GM18909 (cell line): ENCODE measurements around the gene PCLAF.
"Not testable (repeated sequence)": the region's sequence is repeated elsewhere in the genome, so short reads cannot be mapped to it uniquely, and the experiment has no call there.

Experiments
- ATAC-seq: cut with Tn5 transposase; IDR thresholded peaks from one replicate; pipeline ENCODE4 v1.9.1; 2021; ENCODE audit warnings: mild to moderate bottlenecking; ENCODE audit not compliant: unreplicated experiment, poor library complexity

The PCLAF gene

DNA sequence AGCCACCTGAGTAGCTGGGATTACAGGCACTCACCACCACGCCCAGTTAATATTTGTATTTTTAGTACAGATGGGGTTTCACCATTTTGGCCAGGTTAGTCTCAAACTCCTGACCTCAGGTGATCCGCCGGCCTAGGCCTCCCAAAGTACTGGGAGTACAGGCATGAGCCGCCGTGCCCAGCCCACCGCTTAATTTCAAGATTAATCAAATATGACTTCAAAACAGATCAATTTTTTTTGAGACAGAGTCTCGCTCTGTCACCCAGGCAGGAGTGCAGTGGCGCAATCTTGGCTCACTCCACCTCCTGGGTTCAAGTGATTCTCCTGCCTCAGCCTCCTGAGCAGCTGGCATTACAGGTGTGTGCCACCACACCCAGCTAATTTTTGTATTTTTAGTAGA, 9.9 kb downstream of the PCLAF start:
- ATAC-seq, result not testable (repeated sequence)

GRCh38 chr15:64369078-64369607, 12.1 kb downstream of the PCLAF start:
- no peak for ATAC-seq

DNA sequence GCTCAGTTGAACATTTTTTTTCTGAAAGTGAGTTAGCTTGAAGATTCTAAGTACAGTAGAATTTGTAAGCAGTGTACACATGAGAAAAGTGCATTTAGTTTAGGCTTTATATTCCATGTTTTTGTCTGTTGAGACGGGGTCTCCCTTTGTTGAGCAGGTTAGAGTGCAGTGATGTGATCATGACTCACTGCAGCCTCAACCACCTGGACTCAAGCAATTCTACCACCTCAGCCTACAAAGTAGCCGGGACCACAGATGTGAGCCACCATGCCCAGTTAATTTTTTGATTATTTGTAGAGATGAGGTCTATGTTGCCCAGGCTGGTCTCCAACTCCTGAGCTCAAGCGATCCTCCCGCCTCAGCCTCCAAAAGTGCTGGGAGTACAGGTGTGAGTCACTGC, 20.0 kb downstream of the PCLAF start:
- no peak for ATAC-seq

DNA sequence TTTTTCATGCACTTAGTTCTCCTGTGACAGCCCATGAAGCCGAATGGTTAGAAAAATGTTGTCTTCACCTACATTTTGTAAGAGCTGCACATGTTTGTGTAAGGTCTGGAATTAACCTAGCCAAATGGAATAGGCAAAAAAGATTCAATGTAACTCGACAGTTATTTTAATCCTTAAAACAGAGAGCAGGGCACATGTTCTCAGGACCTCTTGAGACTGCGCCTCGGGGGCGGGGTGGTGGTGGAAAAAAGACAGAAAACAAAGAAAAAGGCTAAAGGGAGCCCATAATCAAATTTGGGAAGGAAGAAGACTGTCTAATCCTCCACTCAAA, 24.6 kb downstream of the PCLAF start:
- no peak for ATAC-seq

DNA sequence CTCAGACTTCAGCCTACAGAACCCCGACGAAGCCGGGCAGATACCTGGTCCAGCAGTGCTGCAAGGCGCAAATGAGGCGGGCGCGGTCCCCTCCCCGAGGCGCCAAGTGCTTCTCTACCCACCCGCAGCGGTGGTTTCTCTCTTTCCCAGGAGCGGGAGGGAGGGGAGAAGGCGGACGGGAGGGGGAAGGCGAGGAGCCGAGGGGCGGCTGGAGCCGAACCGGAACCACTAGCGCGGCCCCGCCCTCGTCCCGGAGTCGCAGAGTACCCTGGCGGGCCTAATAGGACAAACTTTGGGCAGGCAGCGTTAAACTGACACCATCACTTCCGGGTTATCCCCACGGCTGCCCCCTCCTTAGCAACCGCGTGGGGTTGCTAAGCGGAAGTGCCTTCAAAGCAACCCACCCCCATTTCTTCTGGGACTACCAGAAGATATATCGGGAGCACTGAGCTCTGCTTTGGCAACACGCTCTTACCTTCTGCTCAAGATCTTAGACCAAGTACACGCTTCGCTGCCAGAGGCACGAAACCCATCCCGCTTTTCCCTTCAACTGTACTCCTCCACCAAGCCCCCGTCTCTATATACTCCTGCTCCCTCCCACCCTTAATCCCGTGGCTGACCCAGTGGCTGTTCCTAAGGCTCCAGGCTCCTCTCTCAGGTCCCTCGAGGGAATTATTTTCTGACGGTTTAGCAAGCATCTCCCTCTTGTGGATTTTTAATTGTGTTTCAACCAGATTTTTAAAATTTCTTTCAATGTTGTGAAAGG, 25.1 kb downstream of the PCLAF start, which contains the start of gene CSNK1G1:
CSNK1G1 (minus strand) TSS at position 230 of the 766 bp plus-strand sequence. CDS start 55,674 bp downstream, outside the sequence.
- peak; percentile 95 for ATAC-seq

- peak; percentile 23 for ATAC-seq
These were observed 25.8 kb downstream of the PCLAF start for GRCh38 chr15:64355348-64355943.

- ATAC-seq, result no peak
These were observed 26.4 kb downstream of the PCLAF start for GRCh38 chr15:64354688-64355344.

- no peak for ATAC-seq
These were observed 30.0 kb downstream of the PCLAF start for GRCh38 chr15:64351265-64351664.

DNA sequence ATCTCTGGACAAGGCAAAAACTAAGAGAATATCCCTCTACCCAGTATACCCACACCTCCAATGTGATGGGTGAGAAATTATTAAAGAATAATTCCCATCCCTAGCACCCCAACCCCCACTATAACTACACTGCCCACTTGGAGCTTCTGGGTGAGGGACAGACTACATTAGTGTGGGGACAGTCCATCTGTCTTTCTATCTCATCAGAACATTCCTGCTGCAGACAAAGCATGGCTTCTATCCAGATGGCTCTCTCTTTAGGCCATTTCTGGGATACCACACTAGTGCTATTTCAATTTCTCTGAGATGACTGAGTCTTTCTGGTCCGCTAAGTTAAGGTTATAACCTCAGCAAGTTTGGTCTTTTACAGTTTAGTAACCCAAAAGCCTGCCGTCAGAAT, 31.9 kb downstream of the PCLAF start:
- ATAC-seq, result no peak

GRCh38 chr15:64348455-64348854, 32.8 kb downstream of the PCLAF start:
- no peak for ATAC-seq

- ATAC-seq, result not testable (repeated sequence)
These were observed 35.0 kb downstream of the PCLAF start for GRCh38 chr15:64346242-64346641.

DNA sequence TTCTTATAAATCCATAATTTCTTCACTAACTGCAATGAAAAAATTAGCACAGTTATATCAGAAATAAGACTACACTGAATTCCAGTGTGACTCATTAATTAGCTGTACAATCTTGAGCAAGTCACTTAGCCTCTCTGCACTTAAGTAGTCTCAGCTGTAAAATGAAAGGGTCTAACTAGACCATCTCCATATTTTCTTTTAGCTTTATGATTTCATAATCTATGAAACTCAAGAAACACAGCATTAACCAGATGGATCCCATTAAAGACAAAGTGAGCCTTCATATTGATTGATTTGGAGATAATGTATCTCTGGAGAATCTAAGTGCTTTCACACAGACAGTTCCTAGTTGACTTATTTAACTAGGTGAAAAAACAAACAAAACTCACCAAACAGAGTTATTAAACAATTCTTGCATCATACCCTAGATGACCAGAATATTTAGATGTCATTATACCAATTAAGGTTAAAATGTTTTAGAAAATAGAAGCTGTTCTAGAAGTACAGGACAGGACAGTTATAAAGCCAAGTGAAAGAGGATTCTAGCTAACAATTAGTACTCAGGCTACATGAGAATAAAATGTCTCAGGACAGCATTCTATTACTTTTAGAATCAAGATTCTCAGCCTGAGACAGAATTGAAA, 36.5 kb downstream of the PCLAF start:
- ATAC-seq, result no peak

DNA sequence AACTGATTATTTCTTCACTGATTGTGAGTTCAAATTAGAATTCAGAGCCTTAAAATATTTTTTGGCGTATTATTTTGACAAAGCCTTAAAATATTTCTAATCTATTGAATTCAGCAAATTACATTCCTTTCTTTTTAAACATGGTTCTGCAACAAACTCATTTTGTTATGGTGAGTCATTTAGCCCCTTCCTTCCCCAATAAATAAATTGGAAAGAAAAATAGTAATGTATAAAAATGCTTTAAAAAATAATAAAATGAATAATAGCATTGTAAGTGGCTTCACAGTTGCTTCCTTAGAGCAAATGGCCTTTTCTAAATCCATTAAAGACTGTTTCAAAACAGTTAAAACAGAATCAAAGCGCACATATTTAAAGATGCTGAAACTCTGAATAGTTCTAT, 37.4 kb downstream of the PCLAF start:
- no peak for ATAC-seq

DNA sequence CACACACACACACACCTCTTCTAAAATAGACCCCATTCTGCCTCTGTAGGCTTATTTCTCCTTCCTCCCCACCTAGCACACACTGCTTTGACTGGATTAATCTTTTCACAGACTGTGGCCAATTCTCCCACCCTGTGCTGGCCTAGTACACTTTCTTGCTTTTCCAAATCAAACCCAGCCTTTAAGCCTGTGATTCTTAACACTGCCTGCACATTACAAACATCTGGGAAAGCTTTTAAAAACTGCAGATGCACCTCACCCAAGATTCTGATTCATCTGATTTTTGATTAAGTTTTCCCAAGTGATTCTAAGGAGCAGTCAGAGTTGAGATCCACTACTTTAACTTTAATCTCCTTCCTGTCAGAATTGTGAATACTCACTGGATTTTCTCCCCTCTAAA, 38.0 kb downstream of the PCLAF start:
- ATAC-seq, result no peak

- ATAC-seq, result no peak
These were observed 39.3 kb downstream of the PCLAF start for GRCh38 chr15:64341961-64342360.

DNA sequence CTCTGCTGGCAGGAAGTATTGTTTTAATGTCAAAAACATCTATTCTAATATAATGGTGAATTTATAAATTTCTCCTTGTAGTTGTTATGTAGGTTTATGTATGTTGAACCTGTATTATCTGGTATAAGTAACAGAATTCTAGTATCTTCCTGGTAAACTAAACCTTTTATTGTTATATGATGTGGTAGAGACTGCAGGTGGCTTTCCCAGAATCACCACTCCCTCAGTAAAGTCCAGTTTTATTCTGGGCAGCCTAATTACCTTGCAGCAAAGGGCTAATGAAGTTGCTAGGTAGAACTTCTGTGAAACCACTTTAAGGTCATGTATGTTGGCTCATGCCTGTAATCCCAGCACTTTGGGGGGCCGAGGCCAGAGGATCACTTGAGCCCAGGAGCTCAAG, 40.9 kb downstream of the PCLAF start:
- ATAC-seq, result no peak

GRCh38 chr15:64337761-64338160, 43.5 kb downstream of the PCLAF start:
- ATAC-seq, result no peak

GRCh38 chr15:64333986-64334929, 47.0 kb downstream of the PCLAF start:
- no peak for ATAC-seq

GRCh38 chr15:64333516-64333915, 47.7 kb downstream of the PCLAF start:
- ATAC-seq, result no peak

DNA sequence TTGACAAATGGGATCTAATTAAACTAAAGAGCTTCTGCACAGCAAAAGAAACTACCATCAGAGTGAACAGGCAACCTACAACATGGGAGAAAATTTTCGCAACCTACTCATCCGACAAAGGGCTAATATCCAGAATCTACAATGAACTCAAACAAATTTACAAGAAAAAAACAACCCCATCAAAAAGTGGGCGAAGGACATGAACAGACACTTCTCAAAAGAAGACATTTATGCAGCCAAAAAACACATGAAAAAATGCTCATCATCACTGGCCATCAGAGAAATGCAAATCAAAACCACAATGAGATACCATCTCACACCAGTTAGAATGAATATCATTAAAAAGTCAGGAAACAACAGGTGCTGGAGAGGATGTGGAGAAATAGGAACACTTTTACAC, 49.6 kb downstream of the PCLAF start:
- not testable (repeated sequence) for ATAC-seq
